Activated T-helper 17 cell treated with anti-CD3 and anti-CD28 coated beads, Interleukin-2, amount 50 U/mL, for 72 hours (primary cell): Measurements from ENCODE around the gene ARHGAP25. TPM values are rescaled to one million over a fixed set of nuclear protein-coding genes. Genes with fewer than 3 reads are reported as not detected.

Source experiments
- ATAC-seq: fragments of 150-1000 bp; cut with Tn5 transposase; replicated peaks from 2 replicates; pipeline ENCODE4 v1.10.0; 2021; ENCODE audit warnings: mild to moderate bottlenecking, moderate library complexity
- H3K27ac Mint-ChIP-seq: one replicate; pipeline ENCODE4 v1.8.0; 2022; ENCODE audit warnings: mixed read lengths
- H3K27me3 Mint-ChIP-seq: one replicate; pipeline ENCODE4 v1.8.0; 2022; ENCODE audit warnings: mixed read lengths
- H3K36me3 Mint-ChIP-seq: one replicate; pipeline ENCODE4 v1.8.0; 2022; ENCODE audit warnings: low read depth, mild to moderate bottlenecking, mixed read lengths
- H3K4me1 Mint-ChIP-seq: one replicate; pipeline ENCODE4 v1.8.0; 2022; ENCODE audit warnings: mixed read lengths
- H3K4me3 Mint-ChIP-seq: one replicate; pipeline ENCODE4 v1.8.0; 2022; ENCODE audit warnings: mild to moderate bottlenecking, mixed read lengths
- H3K9me3 Mint-ChIP-seq: one replicate; pipeline ENCODE4 v1.8.0; 2022; ENCODE audit warnings: mixed read lengths
- total RNA-seq, 2 donors: library from RNA; stranded (reverse); gene quantifications; one replicate each; pipeline ENCODE4 v1.2.3, GENCODE V29; 2022

ARHGAP25 gene
- total RNA-seq, 2 donors from 2014 or later, result 54.0 to 95.9 TPM

DNA sequence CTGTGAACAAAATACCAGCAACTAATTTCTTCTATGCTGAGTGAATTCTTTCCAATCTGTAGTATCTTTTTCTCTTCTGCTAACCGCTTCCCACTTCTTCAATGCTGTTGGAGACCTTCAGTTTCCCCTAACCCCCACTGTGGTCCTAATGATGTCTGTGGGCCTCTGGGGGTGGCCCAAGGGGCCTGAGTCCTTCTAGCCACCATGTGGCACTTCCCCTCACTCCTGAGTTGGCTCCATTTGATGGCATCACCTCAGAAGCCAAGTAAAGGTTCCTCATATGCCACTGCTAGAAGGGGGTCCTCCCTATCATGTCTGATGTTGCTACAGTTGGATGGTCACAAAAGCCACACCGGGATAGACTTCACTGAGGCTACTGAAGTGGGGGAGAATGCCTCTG is 37.5 kb downstream of the ARHGAP25 start:
- peak overlapping the region; percentile 88 for H3K4me3 Mint-ChIP-seq
- peaks cover 91% of the 10 kb centered on the region for H3K4me1 Mint-ChIP-seq
- H3K27me3 Mint-ChIP-seq, result no peaks in the 10 kb centered on the region
- peaks cover 86% of the 10 kb centered on the region for H3K36me3 Mint-ChIP-seq
- no peak for ATAC-seq
- H3K9me3 Mint-ChIP-seq, result no peaks in the 10 kb centered on the region
- H3K27ac Mint-ChIP-seq, result peak overlapping the region; percentile 82

DNA sequence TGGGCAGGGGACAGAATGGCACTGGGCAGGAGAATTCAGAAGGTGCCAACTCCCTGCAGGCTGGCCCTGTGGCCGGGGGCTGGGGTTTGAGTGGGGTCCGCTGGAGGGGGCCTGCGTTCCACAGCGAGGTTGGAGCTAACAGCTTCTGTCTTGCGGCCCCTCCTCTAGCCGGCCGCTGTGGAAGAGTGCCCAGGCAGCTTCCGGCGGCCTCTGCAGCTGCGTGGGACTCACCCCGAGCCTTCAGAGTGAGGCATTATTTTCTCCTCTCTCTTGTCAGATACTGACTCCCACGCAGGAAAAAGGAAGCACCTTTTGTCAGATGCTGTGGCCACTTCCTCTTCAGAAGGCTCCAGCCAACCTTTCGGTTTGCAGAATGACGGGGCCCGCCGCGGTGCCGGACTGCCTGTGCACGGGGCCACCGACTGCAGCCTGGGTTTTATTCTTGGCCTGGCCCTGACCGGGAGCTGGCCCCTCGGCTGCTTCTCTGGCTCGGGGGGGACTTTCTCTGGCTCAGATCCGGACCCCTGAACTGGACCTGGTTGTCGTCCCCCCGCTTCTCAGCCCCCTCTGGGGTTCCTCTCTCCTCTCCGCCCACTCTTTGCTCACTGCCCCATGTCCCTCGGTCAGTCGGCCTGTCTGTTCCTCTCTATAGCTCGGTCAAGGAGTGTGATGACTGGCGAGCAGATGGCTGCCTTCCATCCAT is 40.1 kb downstream of the ARHGAP25 start:
- peak overlapping the region; percentile 88 for H3K4me3 Mint-ChIP-seq
- H3K4me1 Mint-ChIP-seq, result peaks cover 69% of the 10 kb centered on the region
- H3K9me3 Mint-ChIP-seq, result no peaks in the 10 kb centered on the region
- peak overlapping the region; percentile 82 for H3K27ac Mint-ChIP-seq
- peaks cover 69% of the 10 kb centered on the region for H3K36me3 Mint-ChIP-seq
- H3K27me3 Mint-ChIP-seq, result no peaks in the 10 kb centered on the region
- peak; percentile 79 for ATAC-seq

DNA sequence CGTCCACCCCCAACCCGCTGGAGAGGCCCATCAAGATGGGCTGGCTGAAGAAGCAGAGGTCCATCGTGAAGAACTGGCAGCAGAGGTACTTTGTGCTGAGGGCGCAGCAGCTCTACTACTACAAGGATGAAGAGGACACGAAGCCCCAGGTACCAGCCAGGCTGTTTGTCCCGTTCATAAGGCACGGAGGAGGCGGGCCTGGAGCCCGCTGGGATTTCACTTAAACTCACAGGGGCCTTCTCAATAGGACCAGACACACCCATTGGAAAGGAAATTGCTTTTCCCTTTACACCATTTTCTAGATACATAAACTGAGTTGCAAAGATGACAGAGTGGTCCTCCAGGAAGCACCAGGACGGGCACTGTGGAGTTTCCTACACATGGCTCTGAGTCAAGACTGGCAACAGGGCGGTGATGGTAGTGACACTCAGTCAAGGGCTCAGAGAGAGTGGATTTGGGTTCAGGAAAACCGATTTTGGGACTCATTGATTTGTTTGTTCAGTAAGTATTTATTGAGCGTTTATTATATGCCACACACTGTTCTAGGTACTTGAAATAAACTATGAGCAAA is 40.7 kb downstream of the ARHGAP25 start:
- no peak for ATAC-seq
- Mint-ChIP-seq H3K36me3 (peaks cover 63% of the 10 kb centered on the region), H3K27ac (peak overlapping the region; percentile 82), H3K9me3 (no peaks in the 10 kb centered on the region), H3K4me1 (peaks cover 65% of the 10 kb centered on the region), H3K4me3 (peak overlapping the region; percentile 88), H3K27me3 (no peaks in the 10 kb centered on the region)

DNA sequence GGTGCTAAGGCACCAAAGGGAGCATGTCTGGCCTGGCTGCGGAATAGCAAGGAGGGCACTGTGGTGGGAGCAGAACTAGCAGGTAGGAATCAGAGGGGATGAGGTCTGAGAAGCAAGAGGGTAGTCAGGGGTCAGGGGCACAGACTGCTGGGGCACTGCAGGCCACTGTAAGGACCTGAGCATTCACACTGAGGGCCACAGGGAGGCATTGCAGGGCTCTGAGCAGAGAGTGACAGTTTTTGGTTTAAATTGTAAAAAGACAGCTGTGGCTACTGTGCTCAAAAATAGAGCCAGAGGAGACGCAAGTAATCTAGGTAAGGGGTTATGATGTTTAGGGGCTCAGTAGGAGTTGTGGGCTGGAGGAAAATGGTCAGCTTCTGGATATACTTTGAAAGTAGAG is 41.5 kb downstream of the ARHGAP25 start:
- Mint-ChIP-seq H3K4me3 (peak overlapping the region; percentile 88), H3K4me1 (peaks cover 63% of the 10 kb centered on the region), H3K27me3 (no peaks in the 10 kb centered on the region), H3K9me3 (no peaks in the 10 kb centered on the region), H3K27ac (peak overlapping the region; percentile 82), H3K36me3 (peaks cover 58% of the 10 kb centered on the region)
- ATAC-seq, result no peak

DNA sequence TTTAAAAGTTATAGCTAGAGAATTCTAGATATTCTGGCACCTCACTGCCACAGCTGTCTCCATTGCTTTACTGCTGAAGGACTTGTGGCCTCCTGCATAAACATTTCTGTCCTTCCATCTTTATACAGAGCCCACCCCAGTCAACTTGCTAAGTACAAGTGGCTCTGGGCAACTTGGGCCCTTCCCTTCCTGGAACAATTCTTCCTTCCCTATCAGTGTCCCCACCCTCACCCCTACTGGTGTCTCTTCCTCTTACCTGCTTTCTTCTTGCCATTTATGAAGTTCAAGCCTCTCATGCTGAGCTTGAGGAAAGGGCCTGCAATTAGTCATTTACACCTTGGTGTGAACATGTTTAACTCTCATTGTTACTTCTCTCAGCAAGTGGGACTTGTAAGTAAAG is 45.0 kb downstream of the ARHGAP25 start:
- H3K9me3 Mint-ChIP-seq, result no peaks in the 10 kb centered on the region
- ATAC-seq, result no peak

GRCh38 chr2:68784188-68784587 is 49.6 kb downstream of the ARHGAP25 start:
- no peaks in the 10 kb centered on the region for H3K36me3 Mint-ChIP-seq
- no peak overlapping the region for H3K4me3 Mint-ChIP-seq
- H3K9me3 Mint-ChIP-seq, result no peaks in the 10 kb centered on the region
- H3K27me3 Mint-ChIP-seq, result no peaks in the 10 kb centered on the region
- ATAC-seq, result no peak
- H3K4me1 Mint-ChIP-seq, result peaks cover 11% of the 10 kb centered on the region
- no peak overlapping the region for H3K27ac Mint-ChIP-seq

More for the DNA sequence above, 45.0 kb downstream of the ARHGAP25 start:
- H3K4me3 Mint-ChIP-seq, result peak overlapping the region; percentile 36
- H3K4me1 Mint-ChIP-seq, result peaks cover 33% of the 10 kb centered on the region
- peaks cover 29% of the 10 kb centered on the region for H3K36me3 Mint-ChIP-seq
- peak overlapping the region; percentile 26 for H3K27ac Mint-ChIP-seq
- H3K27me3 Mint-ChIP-seq, result no peaks in the 10 kb centered on the region

GRCh38 chr2:68784915-68785314 is 50.3 kb downstream of the ARHGAP25 start:
- Mint-ChIP-seq H3K27me3 (no peaks in the 10 kb centered on the region), H3K9me3 (no peaks in the 10 kb centered on the region), H3K4me1 (peaks cover 6% of the 10 kb centered on the region), H3K4me3 (no peak overlapping the region), H3K27ac (no peak overlapping the region), H3K36me3 (no peaks in the 10 kb centered on the region)
- no peak for ATAC-seq

- Mint-ChIP-seq H3K4me3 (no peak overlapping the region), H3K27ac (peak overlapping the region; percentile 1), H3K4me1 (peaks cover 19% of the 10 kb centered on the region), H3K9me3 (no peaks in the 10 kb centered on the region), H3K27me3 (no peaks in the 10 kb centered on the region), H3K36me3 (no peaks in the 10 kb centered on the region)
- no peak for ATAC-seq
Observed at GRCh38 chr2:68787356-68787755, 52.7 kb downstream of the ARHGAP25 start.

DNA sequence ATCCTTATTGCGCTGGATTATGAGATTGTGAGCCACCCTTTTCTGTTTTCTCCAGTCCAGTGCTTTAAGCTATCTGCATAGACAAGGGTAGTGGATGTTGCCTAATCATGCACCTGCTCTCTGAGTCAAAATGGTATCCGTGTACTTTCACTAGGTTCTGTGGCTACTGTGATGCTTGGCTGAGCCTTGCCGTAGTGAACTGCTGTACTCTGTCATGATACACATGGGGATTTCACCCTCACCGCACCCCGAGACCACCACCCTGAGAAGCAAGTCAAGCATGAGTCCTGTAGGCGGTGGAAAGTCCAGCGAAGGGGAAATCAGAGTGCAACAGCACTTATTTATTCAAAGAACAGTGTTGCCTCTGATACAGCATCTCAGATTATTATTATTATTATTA is 55.0 kb downstream of the ARHGAP25 start:
- Mint-ChIP-seq H3K4me3 (no peak overlapping the region), H3K36me3 (no peaks in the 10 kb centered on the region), H3K27ac (no peak overlapping the region), H3K27me3 (no peaks in the 10 kb centered on the region), H3K4me1 (peaks cover 35% of the 10 kb centered on the region), H3K9me3 (no peaks in the 10 kb centered on the region)
- peak; percentile 97 for ATAC-seq

- Mint-ChIP-seq H3K36me3 (no peaks in the 10 kb centered on the region), H3K4me3 (peak overlapping the region; percentile 20), H3K27me3 (no peaks in the 10 kb centered on the region), H3K27ac (peak overlapping the region; percentile 69), H3K9me3 (no peaks in the 10 kb centered on the region), H3K4me1 (peaks cover 45% of the 10 kb centered on the region)
- ATAC-seq, result no peak
Observed at GRCh38 chr2:68790600-68790999, 56.0 kb downstream of the ARHGAP25 start.

GRCh38 chr2:68791914-68792313 is 57.3 kb downstream of the ARHGAP25 start:
- Mint-ChIP-seq H3K9me3 (no peaks in the 10 kb centered on the region), H3K4me1 (peaks cover 57% of the 10 kb centered on the region), H3K4me3 (no peak overlapping the region), H3K27ac (peak overlapping the region; percentile 55), H3K36me3 (no peaks in the 10 kb centered on the region), H3K27me3 (no peaks in the 10 kb centered on the region)
- no peak for ATAC-seq

DNA sequence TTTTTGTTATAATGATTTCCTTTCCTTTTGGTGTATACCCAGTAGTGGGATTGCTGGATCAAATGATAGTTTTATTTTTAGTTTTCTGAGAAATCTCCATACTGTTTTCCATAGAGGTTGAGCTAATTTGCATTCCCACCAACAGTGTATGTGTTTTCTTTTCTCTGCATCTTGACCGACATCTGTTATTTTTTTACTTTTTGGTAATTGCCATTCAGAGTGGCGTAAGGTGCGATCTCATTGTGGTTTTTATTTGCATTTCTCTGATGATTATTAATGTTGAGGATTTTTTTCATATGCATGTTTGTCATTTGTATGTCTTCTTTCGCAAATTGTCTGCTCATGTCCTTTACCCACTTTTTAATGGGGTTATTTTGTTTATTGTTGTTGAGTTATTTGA is 58.1 kb downstream of the ARHGAP25 start:
- peaks cover 59% of the 10 kb centered on the region for H3K4me1 Mint-ChIP-seq
- peaks cover 6% of the 10 kb centered on the region for H3K36me3 Mint-ChIP-seq
- H3K27me3 Mint-ChIP-seq, result no peaks in the 10 kb centered on the region
- ATAC-seq, result no peak
- H3K9me3 Mint-ChIP-seq, result no peaks in the 10 kb centered on the region
- peak overlapping the region; percentile 64 for H3K4me3 Mint-ChIP-seq
- peak overlapping the region; percentile 55 for H3K27ac Mint-ChIP-seq

GRCh38 chr2:68796295-68796905 is 61.8 kb downstream of the ARHGAP25 start:
- H3K9me3 Mint-ChIP-seq, result no peaks in the 10 kb centered on the region
- peak overlapping the region; percentile 66 for H3K27ac Mint-ChIP-seq
- H3K27me3 Mint-ChIP-seq, result no peaks in the 10 kb centered on the region
- peak; percentile 84 for ATAC-seq
- peaks cover 33% of the 10 kb centered on the region for H3K36me3 Mint-ChIP-seq
- H3K4me1 Mint-ChIP-seq, result peaks cover 66% of the 10 kb centered on the region
- peak overlapping the region; percentile 64 for H3K4me3 Mint-ChIP-seq

DNA sequence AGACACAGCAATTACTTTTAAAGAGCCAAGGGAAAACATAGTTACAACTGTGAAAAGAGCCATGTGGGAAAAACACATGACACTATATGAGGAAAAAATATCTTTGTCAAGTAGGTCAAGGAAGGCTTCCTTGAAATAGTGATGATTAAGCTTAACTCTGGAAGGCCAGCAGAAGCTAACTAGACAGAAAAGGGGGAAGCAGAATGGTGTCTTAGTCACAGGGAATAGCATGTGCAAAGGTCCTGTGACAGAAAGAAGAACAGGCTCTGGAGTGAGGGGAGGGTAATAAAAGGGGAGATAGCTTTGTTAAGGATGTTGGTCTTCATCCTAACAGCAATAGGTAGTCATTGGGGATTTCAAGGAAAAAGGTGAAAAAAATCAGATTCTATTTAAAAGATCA is 64.0 kb downstream of the ARHGAP25 start:
- Mint-ChIP-seq H3K27ac (peak overlapping the region; percentile 71), H3K9me3 (no peaks in the 10 kb centered on the region), H3K27me3 (no peaks in the 10 kb centered on the region), H3K4me1 (peaks cover 49% of the 10 kb centered on the region), H3K36me3 (peaks cover 33% of the 10 kb centered on the region), H3K4me3 (no peak overlapping the region)
- no peak for ATAC-seq
